GM12878 (cell line): ENCODE data around the gene DNHD1. TPM values are rescaled to one million over a fixed set of nuclear protein-coding genes. Genes with fewer than 3 reads are reported as not detected.

Source experiments
- ATAC-seq: fragments of 200-7000 bp; cut with Tn5 transposase; 3 replicates; pipeline ENCODE4 v1.9.1; 2020; ENCODE audit warnings: mild to moderate bottlenecking, moderate library complexity
- BruUV-seq: library from RNA; stranded (reverse); fragments of 400-500 nt; replicated peaks from 2 replicates; lab custom pipeline; 2021; lab: Mats Ljungman, UMichigan
- CTCF ChIA-PET: fragments of 300-600 bp; sonication (Branson Sonifier 250); formaldehyde crosslinking; extraction: SDS; loops from one replicate; lab custom pipeline; 2021; ENCODE audit warnings: inconsistent platforms; lab: Yijun Ruan, JAX
- POLR2A ChIA-PET: fragments of 350-600 bp; formaldehyde crosslinking; extraction: SDS; loops from one replicate; lab custom pipeline; 2021; ENCODE audit warnings: inconsistent platforms; lab: Charles Lee
- RAD21 ChIA-PET: fragments of 300-600 bp; sonication (Branson Sonifier 250); formaldehyde crosslinking; loops from one replicate; lab custom pipeline; 2023; ENCODE audit warnings: antibody characterized with exemption; ENCODE audit not compliant: unreplicated experiment; lab: Charles Lee
- SMC1A ChIA-PET: fragments of 300-600 bp; sonication (Branson Sonifier 250); formaldehyde crosslinking; loops from one replicate; lab custom pipeline; 2023; ENCODE audit not compliant: unreplicated experiment, uncharacterized antibody; lab: Charles Lee
- DNase-seq: peaks from one replicate; pipeline ENCODE4 v3.0.0-alpha.2; 2011; ENCODE audit warnings: low read depth, low spot score
- FAIRE-seq: peaks from 3 replicates; lab custom pipeline; 2011; peaks lifted over from hg19 to GRCh38; lab: Jason Lieb, UNC
- H2AFZ ChIP-seq: 2 replicates; pipeline ENCODE4 v1.6.0; 2011; ENCODE audit warnings: low read depth, low read length, control low read depth; ENCODE audit not compliant: control insufficient read depth
- H3K27ac ChIP-seq: 2 replicates; pipeline ENCODE4 v1.5.1; 2011; ENCODE audit warnings: control low read depth; ENCODE audit not compliant: control insufficient read depth, insufficient read depth
- H3K27me3 ChIP-seq, 2 experiments: replicated peaks in 1 of 2; 2 replicates each; pipeline versions ENCODE4 v1.6.0 to v1.6.1; 2011; ENCODE audit warnings: low read length in 1 of 2; ENCODE audit not compliant: control insufficient read depth in 2 of 2, insufficient read depth in 2 of 2
- H3K36me3 ChIP-seq, 2 experiments: 2 replicates each; pipeline ENCODE4 v1.5.1; 2011; ENCODE audit warnings: low read length in 1 of 2; ENCODE audit not compliant: control insufficient read depth in 2 of 2, insufficient read depth in 2 of 2
- H3K4me1 ChIP-seq: 2 replicates; pipeline ENCODE4 v1.6.1; 2011; ENCODE audit warnings: mild to moderate bottlenecking, low read length, moderate library complexity, mixed read lengths; ENCODE audit not compliant: control insufficient read depth, insufficient read depth
- H3K4me2 ChIP-seq: 2 replicates; pipeline ENCODE4 v1.6.0; 2011; ENCODE audit warnings: control low read depth; ENCODE audit not compliant: control insufficient read depth, insufficient read depth
- H3K4me3 ChIP-seq: fragments of 200-600 bp; sonication (generic); 2 replicates; pipeline ENCODE4 v1.5.1; 2016
- H3K79me2 ChIP-seq: 2 replicates; pipeline ENCODE4 v1.6.0; 2011; ENCODE audit warnings: low read length; ENCODE audit not compliant: control insufficient read depth, insufficient read depth
- H3K9ac ChIP-seq: 2 replicates; pipeline ENCODE4 v1.8.0; 2011; ENCODE audit warnings: low read length, control low read depth, mixed read lengths; ENCODE audit not compliant: control insufficient read depth, insufficient read depth
- H3K9me3 ChIP-seq: replicated peaks from 3 replicates; pipeline ENCODE4 v1.5.1; 2011; ENCODE audit warnings: mild to moderate bottlenecking, low read length; ENCODE audit not compliant: control insufficient read depth, insufficient read depth
- H4K20me1 ChIP-seq: 2 replicates; pipeline ENCODE4 v1.6.0; 2011; ENCODE audit not compliant: control insufficient read depth, insufficient read depth
- BCLAF1 ChIP-seq: fragments of 450-650 bp; IDR thresholded peaks from 2 replicates; pipeline ENCODE4 v1.6.1; 2017; ENCODE audit warnings: antibody characterized with exemption, mild to moderate bottlenecking, moderate library complexity
- ELK1 ChIP-seq: IDR thresholded peaks from 2 replicates; pipeline ENCODE4 v1.6.1; 2012; ENCODE audit warnings: low read depth, low read length, improper control_type of control experiment
- EP300 ChIP-seq, 2 experiments: fragments of 150-350 bp in 1 of 2; IDR thresholded peaks; 2 replicates each; pipeline ENCODE4 v1.6.1; 2011 to 2012; ENCODE audit warnings: low read depth in 2 of 2, low read length in 2 of 2, borderline replicate concordance in 1 of 2, improper control_type of control experiment in 1 of 2, inconsistent platforms in 1 of 2; ENCODE audit not compliant: control insufficient read depth in 1 of 2
- IKZF1 ChIP-seq: fragments of 450-650 bp; conservative IDR thresholded peaks from 2 replicates; pipeline ENCODE4 v1.6.1; 2017; ENCODE audit warnings: antibody characterized with exemption, mild to moderate bottlenecking
- IRF5 ChIP-seq: fragments of 450-650 bp; IDR thresholded peaks from 2 replicates; pipeline ENCODE4 v1.6.1; 2017; ENCODE audit warnings: borderline replicate concordance
- MEF2A ChIP-seq: IDR thresholded peaks from 2 replicates; pipeline ENCODE4 v1.6.1; 2011; ENCODE audit warnings: low read depth, mild to moderate bottlenecking, low read length, moderate library complexity; ENCODE audit not compliant: insufficient read depth
- MTA3 ChIP-seq: IDR thresholded peaks from 2 replicates; pipeline ENCODE4 v1.6.1; 2012; ENCODE audit warnings: low read length, inconsistent platforms, borderline replicate concordance
- NBN ChIP-seq: fragments of 450-650 bp; IDR thresholded peaks from 2 replicates; pipeline ENCODE4 v1.6.1; 2016
- NR2C1 ChIP-seq: fragments of 450-650 bp; IDR thresholded peaks from 2 replicates; pipeline ENCODE4 v1.6.1; 2017; ENCODE audit warnings: antibody characterized with exemption, mild to moderate bottlenecking, moderate library complexity
- ZNF217 ChIP-seq: fragments of 450-650 bp; IDR thresholded peaks from 2 replicates; pipeline ENCODE4 v1.6.1; 2017; ENCODE audit warnings: antibody characterized with exemption, mild to moderate bottlenecking
- ZNF24 ChIP-seq: fragments of 450-650 bp; IDR thresholded peaks from 2 replicates; pipeline ENCODE4 v1.6.1; 2017; ENCODE audit warnings: antibody characterized with exemption, mild to moderate bottlenecking
- WGBS: methylation state at CpG from one replicate; pipeline ENCODE4 v1.1.6; 2016; ENCODE audit warnings: low lambda C conversion rate; ENCODE audit not compliant: insufficient replicate concordance, insufficient coverage; ENCODE audit errors: missing lambda C conversion rate; 5-methylcytosine and 5-hydroxymethylcytosine counted together
- in situ Hi-C: fragments of 300-500 bp; cut with MboI; formaldehyde crosslinking; loops from 9 replicates; pipeline ENCODE4 v1.14.3; 2018; ENCODE audit warnings: mixed read lengths
- intact Hi-C: fragments of 100-400 bp; cut with micrococcal nuclease; formaldehyde crosslinking; loops from one replicate; pipeline ENCODE4 v1.14.2; 2022; ENCODE audit not compliant: unreplicated experiment
- polyA plus RNA-seq, 11 experiments: library from polyadenylated mRNA; depleted of rRNA in 4 of 11; unstranded in 6 of 11; stranded (reverse) in 5 of 11; fragments of >200 nt; fragmentation: Nextera tagmentation in 4 of 11; fragmentation: Illumina TruSeq in 1 of 11; extraction: Ambion mirVana in 4 of 11; extraction: Trizol in 1 of 11; gene quantifications; 1 replicate in 1 of 11; 2 replicates in 10 of 11; pipeline versions ENCODE4 v1.2.1 to v1.2.3, GENCODE V29; 2011 to 2016; ENCODE audit warnings: inconsistent platforms in 2 of 11, missing spikeins in 2 of 11, low read depth in 1 of 11
- total RNA-seq, 4 experiments: library from RNA; depleted of rRNA in 3 of 4; stranded (reverse); fragments of >200 nt in 3 of 4; fragmentation: Illumina TruSeq in 1 of 4; extraction: Trizol in 1 of 4; gene quantifications; 2 replicates each; pipeline versions ENCODE4 v1.2.1 to v1.2.3, GENCODE V29; 2013 to 2021

Gene DNHD1
- total and polyA plus RNA-seq, 10 of the 15 experiments (the other 5 are each of a cell fraction or from before 2014, with no cell fraction given): 0.99 to 16.9 (median 8.6) TPM

GRCh38 chr11:6616596-6617250 is 119.6 kb downstream of the DNHD1 start (continued):
- no peak for TF ChIP-seq MTA3

DNA sequence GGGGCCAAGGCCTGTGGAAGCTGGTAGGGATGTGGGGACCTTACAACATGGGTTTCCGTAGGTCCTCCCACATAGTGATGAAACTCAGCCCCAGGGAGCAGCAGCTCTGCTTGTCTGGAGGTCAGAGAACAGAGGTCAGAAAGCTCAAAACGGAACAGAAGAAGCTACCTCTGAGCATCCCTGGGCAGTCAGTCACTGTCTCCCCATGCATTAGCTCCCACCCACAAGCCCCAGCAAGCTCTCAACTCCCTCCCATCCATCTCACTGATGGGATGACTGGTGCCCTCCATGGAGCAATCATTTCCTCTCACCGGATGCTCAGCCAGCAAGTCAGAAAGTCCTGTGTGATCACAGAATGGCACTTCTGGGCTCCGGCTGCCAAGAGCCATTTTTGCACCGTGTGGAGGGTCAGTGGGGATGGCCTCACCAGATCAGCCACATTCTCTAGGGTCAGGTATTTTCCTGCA is 120.3 kb downstream of the DNHD1 start:
- H3K4me3 ChIP-seq: peak overlapping the region; percentile 95; the same call in 1 of the 2 replicates
- H3K4me1 ChIP-seq: peaks cover 13% of the 10 kb centered on the region
- ChIA-PET RAD21 (interaction anchor here (1.1 to 4.3 kb wide), 7 partner anchors 8 to 238 kb away, joined by 3 to 55 read pairs (median 10); partner anchors contain the start of genes ILK, MRPL17 and RRP8), POLR2A (interaction anchor here (1.1 to 9.1 kb wide), 4 partner anchors 8 to 66 kb away, joined by 3 to 85 read pairs (median 30); partner anchors contain the start of genes ILK, MRPL17 and TAF10)
- no peaks in the 10 kb centered on the region for H4K20me1 ChIP-seq
- no peaks in the 10 kb centered on the region for H3K27me3 ChIP-seq
- H3K27ac ChIP-seq: no peak overlapping the region
- no peak for TF ChIP-seq BCLAF1
- TF ChIP-seq MEF2A: no peak
- no peak for TF ChIP-seq NR2C1
- TF ChIP-seq ZNF24: no peak
- TF ChIP-seq IKZF1: no peak
- TF ChIP-seq NBN: no peak
- no peak for TF ChIP-seq IRF5
- no peak for TF ChIP-seq ZNF217
- no peak for TF ChIP-seq EP300 (IDR thresholded peaks at IDR 0.05; ENCODE audit: borderline replicate concordance in 1 of 2, control insufficient read depth in 1 of 2, low read depth in 2 of 2, low read length in 2 of 2)
- no peak for TF ChIP-seq ELK1
- TF ChIP-seq, all 136 proteins: peak for 0
- FAIRE-seq (no peak), DNase-seq (no peak), ATAC-seq (no peak)
- Histone ChIP-seq H3K9ac (no peak overlapping the region; the same call in 1 of the 2 replicates), H2AFZ (no peak overlapping the region), H3K9me3 (no peaks in the 10 kb centered on the region), H3K36me3 (peaks cover 0 to 6% of the 10 kb centered on the region in 2 experiments; a peak in 1 of 4 replicates), H3K4me2 (peak overlapping the region; percentile 92), H3K79me2 (peaks cover 12% of the 10 kb centered on the region)
- no TSS peak for BruUV-seq
- ChIA-PET CTCF (interaction anchor here (0.6 to 3.5 kb wide), 6 partner anchors 9 to 85 kb away, joined by 3 to 27 read pairs (median 20); partner anchors contain the start of genes ILK and MRPL17), SMC1A (interaction anchor here (1.0 to 3.5 kb wide), 8 partner anchors 10 to 87 kb away, joined by 3 to 34 read pairs (median 10); partner anchors contain the start of genes ILK and MRPL17)
- in situ Hi-C loops (loop anchor here (10.0 kb wide), 1 partner anchor 907 kb away; no protein-coding TSS in a partner anchor), intact Hi-C loops (loop anchor here (10.0 kb wide), 1 partner anchor 907 kb away; no protein-coding TSS in a partner anchor)
- 81% methylated on average over 5 of the region's 5 CpGs for WGBS
